Left lung (tissue), 10 donors: ENCODE results near the gene PHLDB3. TPM values are rescaled to one million over a fixed set of nuclear protein-coding genes. Genes with fewer than 3 reads are reported as not detected.

Experiments used
- ATAC-seq: fragments of 200-7000 bp; cut with Tn5 transposase; one replicate; pipeline ENCODE4 v1.9.1; 2020; ENCODE audit warnings: moderate library complexity
- DNase-seq, 4 donors: peaks; one replicate each; pipeline ENCODE4 v3.0.0-alpha.2; 2013 to 2020
- H3K27ac ChIP-seq, 2 donors: fragments of 200-600 bp; sonication (generic) in 1 of 2; one replicate each; pipeline versions ENCODE4 v1.5.0 to v1.8.0; 2020 to 2021
- H3K27me3 ChIP-seq, 2 donors: fragments of 200-600 bp; sonication (generic) in 1 of 2; one replicate each; pipeline versions ENCODE4 v1.5.0 to v1.8.0; 2020 to 2021
- H3K36me3 ChIP-seq, 2 donors: fragments of 200-600 bp; sonication (generic) in 1 of 2; one replicate each; pipeline versions ENCODE4 v1.5.0 to v1.8.0; 2020 to 2021
- H3K4me1 ChIP-seq, 2 donors: fragments of 200-600 bp; one replicate each; pipeline ENCODE4 v1.8.0; 2021
- H3K4me3 ChIP-seq, 2 donors: fragments of 200-600 bp; sonication (generic) in 1 of 2; one replicate each; pipeline versions ENCODE4 v1.5.0 to v1.8.0; 2020 to 2021; ENCODE audit warnings: mild to moderate bottlenecking in 1 of 2
- H3K9me3 ChIP-seq, 2 donors: fragments of 200-600 bp; sonication (generic) in 1 of 2; one replicate each; pipeline versions ENCODE4 v1.5.0 to v1.8.0; 2020 to 2021
- intact Hi-C, 2 donors: fragments of 100-400 bp; cut with DNase I; formaldehyde crosslinking; loops; one replicate each; pipeline versions ENCODE4 v1.11.2 to v1.14.2; 2022
- polyA plus RNA-seq, 6 donors: library from polyadenylated mRNA; unstranded; fragments of 120-200 nt; gene quantifications; one replicate each; pipeline ENCODE4 v1.2.1, GENCODE V29; 2013; ENCODE audit not compliant: insufficient read length in 6 of 6
- total RNA-seq, 2 donors: library from RNA; stranded (reverse); fragmentation: NEBNext Ultra II Directional; extraction: Animal tissue kit (Norgen Biotek cat#: 25700); gene quantifications; one replicate each; pipeline ENCODE4 v1.2.1, GENCODE V29; 2021
- TF ChIP-seq, protein P1 (sequence below), 2 donors: fragments of 200-600 bp; sonication (generic) in 1 of 2; IDR thresholded peaks; one replicate each; pipeline versions ENCODE4 v1.5.0 to v1.8.0; 2021; ENCODE audit warnings: antibody characterized with exemption in 2 of 2
- donor health status: DM: no; HTN: yes; CAD: no.
- donor health status: DM: no; HTN: no; CAD: no.

PHLDB3 gene
- total and polyA plus RNA-seq, 8 donors = 4.5 to 13.3 (median 9.8) TPM

DNA sequence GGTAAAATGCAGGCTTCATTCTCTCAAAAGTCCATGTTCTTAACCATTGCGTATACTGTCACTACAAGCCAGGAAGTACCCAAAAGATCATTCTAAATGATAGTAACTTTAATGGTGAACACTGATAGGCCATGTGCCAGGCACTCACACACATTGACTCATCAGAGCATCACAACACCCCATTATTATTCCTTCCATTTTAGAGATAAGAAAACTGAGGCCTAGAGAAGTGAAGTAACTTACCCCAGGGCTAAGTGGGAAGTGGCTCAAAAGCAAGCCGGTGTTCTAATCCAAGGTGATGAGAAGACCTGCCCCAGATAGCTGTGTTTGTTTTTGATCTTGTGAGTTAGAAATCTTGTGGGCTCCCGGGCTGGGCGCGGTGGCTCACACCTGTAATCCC lies 1.4 kb upstream of the PHLDB3 start:
- Histone ChIP-seq H3K4me1 (peaks cover 2 to 25% of the 10 kb centered on the region in 2 donors), H3K27ac (no peak overlapping the region), H3K27me3 (no peaks in the 10 kb centered on the region), H3K36me3 (peaks cover 0 to 52% of the 10 kb centered on the region in 2 donors), H3K9me3 (no peaks in the 10 kb centered on the region), H3K4me3 (no peak overlapping the region)
- ATAC-seq (no peak), DNase-seq (no peak)
- intact Hi-C loops = no loop called here
- TF ChIP-seq, protein P1, sequence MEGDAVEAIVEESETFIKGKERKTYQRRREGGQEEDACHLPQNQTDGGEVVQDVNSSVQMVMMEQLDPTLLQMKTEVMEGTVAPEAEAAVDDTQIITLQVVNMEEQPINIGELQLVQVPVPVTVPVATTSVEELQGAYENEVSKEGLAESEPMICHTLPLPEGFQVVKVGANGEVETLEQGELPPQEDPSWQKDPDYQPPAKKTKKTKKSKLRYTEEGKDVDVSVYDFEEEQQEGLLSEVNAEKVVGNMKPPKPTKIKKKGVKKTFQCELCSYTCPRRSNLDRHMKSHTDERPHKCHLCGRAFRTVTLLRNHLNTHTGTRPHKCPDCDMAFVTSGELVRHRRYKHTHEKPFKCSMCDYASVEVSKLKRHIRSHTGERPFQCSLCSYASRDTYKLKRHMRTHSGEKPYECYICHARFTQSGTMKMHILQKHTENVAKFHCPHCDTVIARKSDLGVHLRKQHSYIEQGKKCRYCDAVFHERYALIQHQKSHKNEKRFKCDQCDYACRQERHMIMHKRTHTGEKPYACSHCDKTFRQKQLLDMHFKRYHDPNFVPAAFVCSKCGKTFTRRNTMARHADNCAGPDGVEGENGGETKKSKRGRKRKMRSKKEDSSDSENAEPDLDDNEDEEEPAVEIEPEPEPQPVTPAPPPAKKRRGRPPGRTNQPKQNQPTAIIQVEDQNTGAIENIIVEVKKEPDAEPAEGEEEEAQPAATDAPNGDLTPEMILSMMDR (IDR thresholded peaks at IDR 0.05) = no peak

DNA sequence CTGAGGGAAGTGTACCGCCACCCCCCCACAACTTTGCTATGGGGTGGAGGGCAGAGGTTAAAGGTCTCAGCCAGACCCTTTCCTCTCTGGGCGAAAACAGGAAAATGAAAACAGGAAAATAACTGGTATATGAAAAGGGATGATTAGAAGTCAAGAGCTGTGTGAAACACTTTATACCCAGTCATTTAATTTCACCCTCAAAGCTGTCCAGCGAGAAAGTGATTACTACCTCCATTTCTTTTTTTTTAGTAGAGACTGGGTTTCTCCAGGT lies 575 bp upstream of the PHLDB3 start:
- no peaks in the 10 kb centered on the region for H3K9me3 ChIP-seq
- TF ChIP-seq, protein P1 (IDR thresholded peaks at IDR 0.05) = no peak
- DNase-seq (no peak), ATAC-seq (no peak)
- H3K27ac ChIP-seq = no peak overlapping the region
- H3K36me3 ChIP-seq = peaks cover 0 to 44% of the 10 kb centered on the region in 2 donors
- no peaks in the 10 kb centered on the region for H3K27me3 ChIP-seq
- H3K4me1 ChIP-seq = peaks cover 2 to 25% of the 10 kb centered on the region in 2 donors
- intact Hi-C loops = no loop called here
- peak overlapping the region in 1 of 2 donors; percentile 60 for H3K4me3 ChIP-seq

DNA sequence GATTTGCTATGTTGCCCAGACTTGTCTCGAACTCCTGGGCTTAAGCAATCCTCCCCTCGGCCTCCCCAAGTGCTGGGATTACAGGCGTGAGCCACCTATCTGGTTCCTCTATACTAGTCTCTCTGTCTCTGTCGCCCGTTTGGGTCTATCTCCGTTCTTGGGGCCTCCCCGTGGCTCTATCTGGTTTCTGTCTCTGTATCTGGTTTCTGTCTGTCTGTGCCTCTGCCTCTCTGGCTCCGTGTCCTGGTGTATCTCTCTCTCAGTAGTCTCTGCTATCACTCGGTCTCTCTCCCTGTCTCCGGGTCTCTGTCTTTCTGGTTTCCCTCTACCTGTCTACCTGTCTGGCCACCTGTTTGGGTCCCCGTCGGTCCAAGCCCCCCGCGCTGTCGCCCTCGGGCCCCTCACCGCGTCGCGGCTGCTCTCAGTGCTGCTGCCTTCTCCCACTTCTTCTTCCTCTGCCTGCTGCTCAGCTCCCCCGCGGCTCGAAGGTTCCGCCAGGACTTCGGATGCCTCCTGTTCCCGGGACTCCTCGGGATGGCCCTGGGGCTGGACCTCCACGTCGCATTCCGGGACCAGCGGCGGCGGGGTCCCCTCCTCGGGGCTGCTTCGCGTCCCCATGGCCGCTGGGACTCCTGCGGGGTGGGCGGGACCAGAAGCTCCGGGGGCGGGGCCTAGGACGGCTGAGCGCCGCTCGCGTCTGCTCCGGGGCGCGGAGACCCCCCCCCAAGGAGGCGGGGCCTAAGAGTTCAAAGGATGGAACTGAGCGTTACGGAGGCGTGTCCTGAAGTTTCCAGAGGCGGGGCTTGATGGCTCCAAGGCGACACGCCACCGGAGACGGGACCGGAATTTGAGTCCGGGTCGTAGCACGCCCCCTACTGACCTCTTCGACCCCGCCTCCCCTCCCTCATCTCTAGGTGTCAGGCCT lies 783 bp downstream of the PHLDB3 start:
- Histone ChIP-seq H3K27ac (peak overlapping the region; percentile 70 to 75), H3K36me3 (peaks cover 0 to 30% of the 10 kb centered on the region in 2 donors), H3K4me1 (peaks cover 2 to 25% of the 10 kb centered on the region in 2 donors), H3K4me3 (peak overlapping the region; percentile 60 to 69), H3K9me3 (no peaks in the 10 kb centered on the region), H3K27me3 (no peaks in the 10 kb centered on the region)
- DNase-seq (peak; percentile 90 to 97 (median 97)), ATAC-seq (peak; percentile 99)
- TF ChIP-seq, protein P1 (IDR thresholded peaks at IDR 0.05) = no peak
- intact Hi-C loops = no loop called here

DNA sequence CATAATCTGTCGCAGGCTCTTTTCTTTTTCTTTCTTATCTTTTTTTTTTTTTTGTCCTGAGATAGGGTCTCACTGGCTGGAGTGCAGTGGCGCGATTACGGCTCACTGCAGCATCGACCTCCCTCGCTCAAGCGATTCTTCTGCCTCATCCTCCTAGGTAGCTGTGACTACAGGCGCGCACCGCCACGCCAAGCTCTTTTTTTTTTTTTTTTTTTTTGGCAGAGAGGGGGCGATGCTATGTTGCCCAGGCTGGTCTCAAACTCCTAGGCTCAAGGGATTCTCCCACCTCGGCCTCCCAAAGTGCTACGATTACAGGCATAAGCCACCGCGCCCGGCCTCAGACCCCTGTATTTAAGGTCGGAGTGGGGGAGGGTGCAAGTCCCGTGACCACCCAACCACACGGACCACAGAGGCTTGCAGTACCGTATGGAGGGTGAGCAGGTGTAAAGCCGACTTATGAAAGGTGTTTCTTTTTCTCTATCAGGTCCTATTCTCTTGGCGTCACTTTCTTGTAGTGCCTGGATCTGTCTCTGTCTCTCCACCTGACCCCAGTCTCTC lies 2.0 kb downstream of the PHLDB3 start:
- Histone ChIP-seq H3K36me3 (peaks cover 0 to 22% of the 10 kb centered on the region in 2 donors), H3K4me1 (peaks cover 2 to 25% of the 10 kb centered on the region in 2 donors), H3K9me3 (no peaks in the 10 kb centered on the region), H3K27ac (no peak overlapping the region), H3K27me3 (no peaks in the 10 kb centered on the region), H3K4me3 (no peak overlapping the region)
- intact Hi-C loops = no loop called here
- TF ChIP-seq, protein P1 (IDR thresholded peaks at IDR 0.05) = no peak
- DNase-seq = no peak
- no peak for ATAC-seq

DNA sequence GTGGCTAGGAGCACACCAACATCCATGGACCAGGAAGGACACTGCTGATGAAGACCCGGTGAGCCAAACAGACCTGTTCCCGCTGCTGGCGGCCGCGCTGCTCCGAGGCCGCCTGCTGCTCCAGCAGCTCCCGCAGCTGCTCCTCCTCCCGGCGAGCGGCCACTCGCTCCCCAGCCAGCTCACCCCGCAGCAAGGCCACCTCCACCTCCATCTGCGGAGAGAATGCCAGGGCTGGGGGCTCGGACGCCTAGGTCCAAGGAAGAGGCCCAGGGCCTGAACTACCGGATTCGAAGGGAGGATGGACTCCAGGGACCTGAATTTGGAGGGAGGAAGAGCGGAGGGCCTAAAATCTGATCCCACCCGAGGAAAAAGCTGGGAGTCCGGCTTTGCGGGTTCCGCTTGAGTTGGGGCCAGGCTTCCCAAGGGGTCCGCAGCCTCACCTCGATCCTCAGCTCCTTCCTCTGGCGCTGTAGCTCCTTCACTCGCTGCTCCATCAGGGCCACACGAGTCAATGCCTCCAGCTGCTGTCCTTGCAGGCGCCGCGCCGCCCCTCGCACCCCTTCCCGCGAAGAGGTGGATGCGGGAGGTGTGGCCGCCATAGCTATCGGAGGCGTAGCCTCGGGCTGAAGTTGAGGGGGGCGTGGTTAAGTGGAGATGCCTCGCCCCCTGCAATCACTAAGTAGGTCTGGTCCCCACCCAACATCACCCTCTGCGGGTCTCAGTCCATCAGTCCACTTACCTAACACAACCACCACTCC lies 2.7 kb downstream of the PHLDB3 start:
- no peak overlapping the region for H3K4me3 ChIP-seq
- DNase-seq = peak in 1 of 4 donors; percentile 20
- TF ChIP-seq, protein P1 (IDR thresholded peaks at IDR 0.05) = no peak
- H3K27me3 ChIP-seq = no peaks in the 10 kb centered on the region
- H3K9me3 ChIP-seq = no peaks in the 10 kb centered on the region
- peaks cover 0 to 29% of the 10 kb centered on the region in 2 donors for H3K36me3 ChIP-seq
- peaks cover 2 to 25% of the 10 kb centered on the region in 2 donors for H3K4me1 ChIP-seq
- no peak overlapping the region for H3K27ac ChIP-seq
- ATAC-seq = no peak
- intact Hi-C loops = no loop called here
